WTC11 (cell line): Measurements from ENCODE around the gene ZNF436. TPM values are rescaled to one million over a fixed set of nuclear protein-coding genes. Genes with fewer than 3 reads are reported as not detected.

ENCODE experiments used
- ATAC-seq: fragments of 200-7000 bp; cut with Tn5 transposase; 2 replicates; pipeline ENCODE4 v1.10.0; 2021; ENCODE audit warnings: mild to moderate bottlenecking, moderate library complexity
- CTCF ChIA-PET: fragments of 300-600 bp; sonication (Branson Sonifier 250); formaldehyde crosslinking; loops from one replicate; lab custom pipeline; 2021; ENCODE audit warnings: antibody characterized with exemption; lab: Charles Lee
- POLR2A ChIA-PET: fragments of 350-600 bp; sonication (Branson Sonifier 250); formaldehyde crosslinking; loops from one replicate; lab custom pipeline; 2021; ENCODE audit warnings: antibody characterized with exemption; lab: Charles Lee
- DNase-seq: peaks from one replicate; pipeline ENCODE4 v3.0.0; 2021; ENCODE audit warnings: low spot score
- H3K27ac Mint-ChIP-seq: 2 replicates; pipeline ENCODE4 v1.8.0; 2021; ENCODE audit warnings: mixed read lengths
- H3K27me3 Mint-ChIP-seq: 2 replicates; pipeline ENCODE4 v1.8.0; 2021; ENCODE audit warnings: low read depth, mild to moderate bottlenecking, moderate library complexity, mixed read lengths
- H3K36me3 Mint-ChIP-seq: 2 replicates; pipeline ENCODE4 v1.8.0; 2021; ENCODE audit warnings: mixed read lengths
- H3K4me1 Mint-ChIP-seq: 2 replicates; pipeline ENCODE4 v1.8.0; 2022; ENCODE audit warnings: mixed read lengths
- H3K4me3 Mint-ChIP-seq: 2 replicates; pipeline ENCODE4 v1.8.0; 2021; ENCODE audit warnings: mild to moderate bottlenecking, moderate library complexity, mixed read lengths
- H3K9me3 Mint-ChIP-seq: 2 replicates; pipeline ENCODE4 v1.8.0; 2021; ENCODE audit warnings: mixed read lengths
- AR ChIP-seq: fragments of 250-450 bp; sonication (Bioruptor Pico); IDR thresholded peaks from 2 replicates; pipeline ENCODE4 v1.9.0; 2021; ENCODE audit warnings: mild to moderate bottlenecking
- ATF2 ChIP-seq: sonication (generic); formaldehyde crosslinking; IDR thresholded peaks from 2 replicates; pipeline ENCODE4 v1.8.1; 2022; ENCODE audit warnings: low read depth, missing genetic modification reagents, borderline replicate concordance
- GRHL2 ChIP-seq: fragments of 250-450 bp; sonication (Bioruptor Pico); IDR thresholded peaks from 2 replicates; pipeline ENCODE4 v1.8.0; 2022; ENCODE audit warnings: mild to moderate bottlenecking, moderate library complexity; ENCODE audit not compliant: insufficient replicate concordance, severe bottlenecking
- GTF2I ChIP-seq: fragments of 250-450 bp; sonication (Bioruptor Pico); conservative IDR thresholded peaks from 2 replicates; pipeline ENCODE4 v1.4.0; 2021; ENCODE audit warnings: mild to moderate bottlenecking
- MYBL2 ChIP-seq: sonication (generic); formaldehyde crosslinking; IDR thresholded peaks from 2 replicates; pipeline ENCODE4 v1.8.1; 2023; ENCODE audit warnings: mild to moderate bottlenecking, moderate library complexity, missing genetic modification reagents
- OVOL2 ChIP-seq: fragments of 250-450 bp; sonication (Bioruptor Pico); IDR thresholded peaks from 2 replicates; pipeline ENCODE4 v1.9.0; 2021; ENCODE audit warnings: mild to moderate bottlenecking, borderline replicate concordance
- SMAD3 ChIP-seq: sonication (generic); formaldehyde crosslinking; IDR thresholded peaks from 2 replicates; pipeline ENCODE4 v1.8.0; 2022; ENCODE audit warnings: missing genetic modification reagents, mild to moderate bottlenecking, borderline replicate concordance
- TEAD1 ChIP-seq: sonication (generic); formaldehyde crosslinking; IDR thresholded peaks from 2 replicates; pipeline ENCODE4 v1.8.0; 2022; ENCODE audit warnings: mild to moderate bottlenecking, missing genetic modification reagents
- ZMAT4 ChIP-seq: fragments of 250-450 bp; sonication (Bioruptor Pico); IDR thresholded peaks from 2 replicates; pipeline ENCODE4 v1.9.0; 2021; ENCODE audit warnings: mild to moderate bottlenecking
- ZNF263 ChIP-seq: sonication (generic); formaldehyde crosslinking; IDR thresholded peaks from 2 replicates; pipeline ENCODE4 v1.8.1; 2022; ENCODE audit warnings: low read depth, mild to moderate bottlenecking, moderate library complexity, missing genetic modification reagents
- ZNF317 ChIP-seq: sonication (generic); formaldehyde crosslinking; IDR thresholded peaks from 2 replicates; pipeline ENCODE4 v1.8.1; 2023; ENCODE audit warnings: low read depth, mild to moderate bottlenecking, moderate library complexity, missing genetic modification reagents, borderline replicate concordance
- ZNF423 ChIP-seq: fragments of 250-450 bp; sonication (Bioruptor Pico); IDR thresholded peaks from 2 replicates; pipeline ENCODE4 v2.1.2; 2022; ENCODE audit warnings: mild to moderate bottlenecking, moderate library complexity
- total RNA-seq: library from RNA; stranded (reverse); gene quantifications from 3 replicates; pipeline ENCODE4 v1.2.3, GENCODE V29; 2021
- TF ChIP-seq, protein P1 (sequence below): sonication (generic); formaldehyde crosslinking; IDR thresholded peaks from 2 replicates; pipeline ENCODE4 v1.8.0; 2023; ENCODE audit warnings: missing genetic modification reagents
- TF ChIP-seq, protein P2 (sequence below): sonication (generic); formaldehyde crosslinking; IDR thresholded peaks from 2 replicates; pipeline ENCODE4 v1.8.0; 2022; ENCODE audit warnings: missing genetic modification reagents

The ZNF436 gene
- total RNA-seq, 1 experiment from 2014 or later: 1.3 TPM

DNA sequence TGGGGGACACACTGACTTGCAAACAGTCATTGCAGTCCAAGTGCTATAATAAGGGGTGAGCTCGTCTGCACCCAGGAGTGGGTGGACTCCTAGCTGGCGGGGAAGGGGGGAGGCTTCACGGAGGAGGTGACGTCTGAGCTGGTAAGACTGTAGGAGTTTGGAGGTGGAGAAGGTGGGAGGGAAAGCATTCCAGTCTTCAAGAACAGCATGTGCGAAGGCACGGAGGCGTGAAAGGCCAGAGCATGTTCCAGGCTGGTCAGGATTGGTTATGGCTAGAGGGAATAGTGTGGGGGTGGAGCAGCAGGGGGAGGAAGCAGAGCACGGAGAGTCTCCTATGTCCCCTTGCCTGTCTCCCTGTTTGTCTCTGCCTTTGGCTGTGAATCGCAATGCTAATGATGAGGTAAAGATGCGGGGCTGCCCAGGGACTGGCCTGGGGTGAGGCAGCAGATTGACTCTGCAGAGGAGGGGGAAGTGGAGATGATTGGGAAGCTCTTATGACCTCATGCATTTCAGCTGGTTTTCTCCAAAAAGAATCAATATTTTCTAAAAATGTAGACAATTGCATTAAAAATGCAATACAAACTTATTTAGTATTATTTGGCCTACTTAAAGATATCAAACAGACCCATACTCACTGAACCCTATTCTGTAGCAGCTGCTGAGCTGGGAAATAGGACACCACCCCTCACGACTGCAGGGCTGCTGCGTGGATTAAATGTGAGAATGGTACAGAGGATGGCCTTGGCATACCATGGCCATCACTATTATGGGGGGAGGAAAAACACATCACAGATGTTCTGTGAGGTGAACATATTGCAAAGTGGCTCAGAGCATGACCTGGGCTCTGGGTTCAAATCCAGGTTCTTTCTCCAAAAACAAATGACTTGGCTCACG lies 2.6 kb upstream of the ZNF436 start (continued):
- TF ChIP-seq AR: no peak

GRCh38 chr1:23370709-23371584 lies 1.3 kb upstream of the ZNF436 start:
- DNase-seq: peak; percentile 61
- ChIA-PET CTCF (interaction anchor here (0.6 to 4.8 kb wide), 7 partner anchors 27 to 902 kb away, joined by 3 to 48 read pairs (median 4); partner anchors contain the start of gene HNRNPR), POLR2A (interaction anchor here (0.5 to 1.5 kb wide), 3 partner anchors 27 to 202 kb away, joined by 3 to 7 read pairs (median 4); partner anchors contain the start of genes HNRNPR and LUZP1)
- H3K27ac Mint-ChIP-seq: no peak overlapping the region
- peaks cover 20% of the 10 kb centered on the region for H3K27me3 Mint-ChIP-seq
- peaks cover 3% of the 10 kb centered on the region for H3K36me3 Mint-ChIP-seq
- no peak for TF ChIP-seq AR
- TF ChIP-seq, protein P1, sequence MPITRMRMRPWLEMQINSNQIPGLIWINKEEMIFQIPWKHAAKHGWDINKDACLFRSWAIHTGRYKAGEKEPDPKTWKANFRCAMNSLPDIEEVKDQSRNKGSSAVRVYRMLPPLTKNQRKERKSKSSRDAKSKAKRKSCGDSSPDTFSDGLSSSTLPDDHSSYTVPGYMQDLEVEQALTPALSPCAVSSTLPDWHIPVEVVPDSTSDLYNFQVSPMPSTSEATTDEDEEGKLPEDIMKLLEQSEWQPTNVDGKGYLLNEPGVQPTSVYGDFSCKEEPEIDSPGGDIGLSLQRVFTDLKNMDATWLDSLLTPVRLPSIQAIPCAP (CRISPR knock-in tag): no peak
- no peak for TF ChIP-seq GTF2I (CRISPR knock-in tag)
- no peak for TF ChIP-seq SMAD3 (CRISPR knock-in tag)
- no peak for TF ChIP-seq ATF2
- TF ChIP-seq ZNF423 (CRISPR knock-in tag): peak; percentile 64
- no peak for TF ChIP-seq ZNF263 (CRISPR knock-in tag)
- no peak for TF ChIP-seq ZNF317 (CRISPR knock-in tag)
- TF ChIP-seq MYBL2 (CRISPR knock-in tag): no peak
- no peak for TF ChIP-seq ZMAT4 (CRISPR knock-in tag)
- TF ChIP-seq, protein P2, sequence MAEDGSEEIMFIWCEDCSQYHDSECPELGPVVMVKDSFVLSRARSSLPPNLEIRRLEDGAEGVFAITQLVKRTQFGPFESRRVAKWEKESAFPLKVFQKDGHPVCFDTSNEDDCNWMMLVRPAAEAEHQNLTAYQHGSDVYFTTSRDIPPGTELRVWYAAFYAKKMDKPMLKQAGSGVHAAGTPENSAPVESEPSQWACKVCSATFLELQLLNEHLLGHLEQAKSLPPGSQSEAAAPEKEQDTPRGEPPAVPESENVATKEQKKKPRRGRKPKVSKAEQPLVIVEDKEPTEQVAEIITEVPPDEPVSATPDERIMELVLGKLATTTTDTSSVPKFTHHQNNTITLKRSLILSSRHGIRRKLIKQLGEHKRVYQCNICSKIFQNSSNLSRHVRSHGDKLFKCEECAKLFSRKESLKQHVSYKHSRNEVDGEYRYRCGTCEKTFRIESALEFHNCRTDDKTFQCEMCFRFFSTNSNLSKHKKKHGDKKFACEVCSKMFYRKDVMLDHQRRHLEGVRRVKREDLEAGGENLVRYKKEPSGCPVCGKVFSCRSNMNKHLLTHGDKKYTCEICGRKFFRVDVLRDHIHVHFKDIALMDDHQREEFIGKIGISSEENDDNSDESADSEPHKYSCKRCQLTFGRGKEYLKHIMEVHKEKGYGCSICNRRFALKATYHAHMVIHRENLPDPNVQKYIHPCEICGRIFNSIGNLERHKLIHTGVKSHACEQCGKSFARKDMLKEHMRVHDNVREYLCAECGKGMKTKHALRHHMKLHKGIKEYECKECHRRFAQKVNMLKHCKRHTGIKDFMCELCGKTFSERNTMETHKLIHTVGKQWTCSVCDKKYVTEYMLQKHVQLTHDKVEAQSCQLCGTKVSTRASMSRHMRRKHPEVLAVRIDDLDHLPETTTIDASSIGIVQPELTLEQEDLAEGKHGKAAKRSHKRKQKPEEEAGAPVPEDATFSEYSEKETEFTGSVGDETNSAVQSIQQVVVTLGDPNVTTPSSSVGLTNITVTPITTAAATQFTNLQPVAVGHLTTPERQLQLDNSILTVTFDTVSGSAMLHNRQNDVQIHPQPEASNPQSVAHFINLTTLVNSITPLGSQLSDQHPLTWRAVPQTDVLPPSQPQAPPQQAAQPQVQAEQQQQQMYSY (CRISPR knock-in tag): no peak
- no peak for TF ChIP-seq OVOL2 (CRISPR knock-in tag)
- TF ChIP-seq GRHL2 (CRISPR knock-in tag): no peak
- peak; percentile 30; the same call in 1 of the 2 replicates for TF ChIP-seq TEAD1 (CRISPR knock-in tag)
- peak overlapping the region; percentile 27 for H3K4me3 Mint-ChIP-seq
- H3K4me1 Mint-ChIP-seq: peaks cover 43% of the 10 kb centered on the region
- ATAC-seq: no peak; the same call in none of the 2 replicates
- H3K9me3 Mint-ChIP-seq: peaks cover 2% of the 10 kb centered on the region; the same call in 1 of the 2 replicates
